Measurements from ENCODE around the gene NPTXR.
A peak's percentile ranks its signal among the peaks of the same experiment; 100 is the strongest.
"Not testable (repeated sequence)": the region's sequence is repeated elsewhere in the genome, so short reads cannot be mapped to it uniquely, and the experiment has no call there.

The NPTXR gene

GRCh38 chr22:38868886-38869381 lies 25.1 kb upstream of the NPTXR start:
- peak; percentile 61 to 82 for DNase-seq (ENCODE audit: low read depth in 2 of 2, low spot score in 1 of 2)

GRCh38 chr22:38868286-38868721 lies 24.5 kb upstream of the NPTXR start:
- no peak for DNase-seq (ENCODE audit: low read depth in 2 of 2, low spot score in 1 of 2)

- no peak for DNase-seq (ENCODE audit: low read depth in 2 of 2, low spot score in 1 of 2)
Observed at GRCh38 chr22:38867471-38868285, 23.9 kb upstream of the NPTXR start.

GRCh38 chr22:38867124-38867455 lies 23.3 kb upstream of the NPTXR start:
- no peak for DNase-seq (ENCODE audit: low read depth in 2 of 2, low spot score in 1 of 2)

- no peak for DNase-seq (ENCODE audit: low read depth in 2 of 2, low spot score in 1 of 2)
Observed at GRCh38 chr22:38866399-38867123, 22.7 kb upstream of the NPTXR start.

- DNase-seq (ENCODE audit: low read depth in 2 of 2, low spot score in 1 of 2): no peak
Observed at GRCh38 chr22:38866024-38866398, 22.2 kb upstream of the NPTXR start.

GRCh38 chr22:38865201-38866023 lies 21.6 kb upstream of the NPTXR start:
- DNase-seq (ENCODE audit: low read depth in 2 of 2, low spot score in 1 of 2): no peak

- DNase-seq (ENCODE audit: low read depth in 2 of 2, low spot score in 1 of 2): no peak
Observed at GRCh38 chr22:38864361-38865191, 20.7 kb upstream of the NPTXR start.

- DNase-seq (ENCODE audit: low read depth in 2 of 2, low spot score in 1 of 2): no peak
Observed at GRCh38 chr22:38863531-38864131, 19.8 kb upstream of the NPTXR start.

GRCh38 chr22:38862375-38863329 lies 18.8 kb upstream of the NPTXR start:
- no peak for DNase-seq (ENCODE audit: low read depth in 2 of 2, low spot score in 1 of 2)

- no peak for DNase-seq (ENCODE audit: low read depth in 2 of 2, low spot score in 1 of 2)
Observed at GRCh38 chr22:38861927-38862326, 18.1 kb upstream of the NPTXR start.

GRCh38 chr22:38861170-38861876 lies 17.5 kb upstream of the NPTXR start:
- no peak for DNase-seq (ENCODE audit: low read depth in 2 of 2, low spot score in 1 of 2)

- DNase-seq (ENCODE audit: low read depth in 2 of 2, low spot score in 1 of 2): no peak
Observed at GRCh38 chr22:38860283-38861169, 16.7 kb upstream of the NPTXR start.

- no peak for DNase-seq (ENCODE audit: low read depth in 2 of 2, low spot score in 1 of 2)
Observed at GRCh38 chr22:38859581-38860282, 15.9 kb upstream of the NPTXR start.

GRCh38 chr22:38858492-38858891 lies 14.7 kb upstream of the NPTXR start:
- no peak for DNase-seq (ENCODE audit: low read depth in 2 of 2, low spot score in 1 of 2)

GRCh38 chr22:38854476-38854875 lies 10.6 kb upstream of the NPTXR start:
- DNase-seq (ENCODE audit: low read depth in 2 of 2, low spot score in 1 of 2): not testable (repeated sequence)

- DNase-seq (ENCODE audit: low read depth in 2 of 2, low spot score in 1 of 2): not testable (repeated sequence)
Observed at GRCh38 chr22:38853883-38854282, 10.1 kb upstream of the NPTXR start.
